CD4-positive, alpha-beta T cell (primary cell): ENCODE data around the gene ZBTB7C. TPM values are rescaled to one million over a fixed set of nuclear protein-coding genes. Genes with fewer than 3 reads are reported as not detected.

Experiments used
- ATAC-seq: fragments of 200-7000 bp; cut with Tn5 transposase; one replicate; pipeline ENCODE4 v1.10.0; 2022; ENCODE audit warnings: mild to moderate bottlenecking; ENCODE audit not compliant: poor library complexity
- CTCF ChIA-PET: fragments of 350-600 bp; sonication (Branson Sonifier 250); formaldehyde crosslinking; loops from one replicate; lab custom pipeline; 2021; ENCODE audit warnings: antibody characterized with exemption, inconsistent platforms; lab: Charles Lee
- POLR2A ChIA-PET: fragments of 350-600 bp; sonication (Branson Sonifier 250); formaldehyde crosslinking; loops from one replicate; lab custom pipeline; 2021; ENCODE audit warnings: antibody characterized with exemption, inconsistent platforms; lab: Charles Lee
- DNase-seq, 14 experiments: peaks; one replicate each; pipeline ENCODE4 v3.0.0-alpha.2; 2013 to 2020; ENCODE audit warnings: mixed read lengths in 2 of 14
- H3K27ac ChIP-seq, 2 donors: one replicate each; pipeline versions ENCODE4 v1.5.1 to v1.7.0; 2013; ENCODE audit warnings: low read length in 2 of 2, low read depth in 1 of 2, mild to moderate bottlenecking in 1 of 2
- H3K27me3 ChIP-seq, 2 experiments: 1 replicate in 1 of 2; 2 replicates in 1 of 2; pipeline versions ENCODE4 v1.6.1 to v1.7.0; 2013; ENCODE audit warnings: low read length in 2 of 2, control low read depth in 1 of 2, mild to moderate bottlenecking in 1 of 2, moderate library complexity in 1 of 2; ENCODE audit not compliant: insufficient read depth in 2 of 2, control insufficient read depth in 1 of 2
- H3K36me3 ChIP-seq: one replicate; pipeline ENCODE4 v1.6.1; 2013; ENCODE audit warnings: low read length, control low read depth; ENCODE audit not compliant: insufficient read depth
- H3K4me1 ChIP-seq: one replicate; pipeline ENCODE4 v1.6.1; 2013; ENCODE audit warnings: low read length, control low read depth; ENCODE audit not compliant: insufficient read depth
- H3K4me3 ChIP-seq: one replicate; pipeline ENCODE4 v1.5.1; 2013; ENCODE audit warnings: mild to moderate bottlenecking, low read length, moderate library complexity
- H3K9me3 ChIP-seq, 2 experiments: 1 replicate in 1 of 2; 2 replicates in 1 of 2; pipeline versions ENCODE4 v1.6.1 to v1.7.0; 2013; ENCODE audit warnings: low read length in 2 of 2, mild to moderate bottlenecking in 2 of 2, control low read depth in 1 of 2, moderate library complexity in 1 of 2; ENCODE audit not compliant: control insufficient read depth in 1 of 2, insufficient read depth in 1 of 2
- H3K27ac Mint-ChIP-seq: one replicate; pipeline ENCODE4 v1.8.0; 2020; ENCODE audit warnings: mixed read lengths
- H3K27me3 Mint-ChIP-seq: one replicate; pipeline ENCODE4 v1.8.0; 2021; ENCODE audit warnings: mixed read lengths
- H3K36me3 Mint-ChIP-seq: one replicate; pipeline ENCODE4 v1.8.0; 2021; ENCODE audit warnings: low read depth, mixed read lengths
- H3K4me1 Mint-ChIP-seq: one replicate; pipeline ENCODE4 v1.8.0; 2021; ENCODE audit warnings: low read depth, mixed read lengths
- H3K4me3 Mint-ChIP-seq: one replicate; pipeline ENCODE4 v1.8.0; 2020; ENCODE audit warnings: mild to moderate bottlenecking, mixed read lengths
- H3K9me3 Mint-ChIP-seq: one replicate; pipeline ENCODE4 v1.8.0; 2020; ENCODE audit warnings: mixed read lengths
- CTCF ChIP-seq: fragments of 200-600 bp; IDR thresholded peaks from one replicate; pipeline ENCODE4 v1.8.0; 2022; ENCODE audit warnings: antibody characterized with exemption, mild to moderate bottlenecking
- intact Hi-C, 2 experiments: fragments of 100-400 bp; cut with DNase I in 1 of 2; cut with micrococcal nuclease in 1 of 2; formaldehyde crosslinking; loops; one replicate each; pipeline versions ENCODE4 v1.15.1 to v1.9.0; 2023 to 2025; cut with DNase I, micrococcal nuclease
- total RNA-seq, 174 experiments: library from RNA in 2 of 174; stranded (reverse) in 2 of 174; gene quantifications; one replicate each; pipeline ENCODE4 v1.2.3 and lab custom pipeline; 2021 to 2026

ZBTB7C gene
- total RNA-seq, 2 experiments from 2014 or later, result not detected

GRCh38 chr18:48202350-48203260 is 206.6 kb downstream of the ZBTB7C start:
- POLR2A ChIA-PET, result no interaction called here
- H3K27me3 ChIP-seq, result peaks cover 2 to 18% of the 10 kb centered on the region in 2 experiments
- Mint-ChIP-seq H3K27me3 (peaks cover 66% of the 10 kb centered on the region), H3K27ac (no peak overlapping the region), H3K4me3 (no peak overlapping the region), H3K36me3 (no peaks in the 10 kb centered on the region), H3K9me3 (no peaks in the 10 kb centered on the region), H3K4me1 (no peaks in the 10 kb centered on the region)
- TF ChIP-seq CTCF, result no peak
- H3K4me1 ChIP-seq, result no peaks in the 10 kb centered on the region
- H3K27ac ChIP-seq, result no peak overlapping the region
- intact Hi-C loops, result no loop called here
- H3K36me3 ChIP-seq, result no peaks in the 10 kb centered on the region
- no peak overlapping the region for H3K4me3 ChIP-seq
- DNase-seq, result no peak
- CTCF ChIA-PET, result no interaction called here
- ATAC-seq, result no peak
- H3K9me3 ChIP-seq, result peaks cover 0 to 4% of the 10 kb centered on the region in 2 experiments

- DNase-seq, result no peak
- no peak overlapping the region for H3K27ac Mint-ChIP-seq
- CTCF ChIA-PET, result no interaction called here
These were observed 207.2 kb downstream of the ZBTB7C start for GRCh38 chr18:48202006-48202348.

GRCh38 chr18:48201337-48202005 is 207.7 kb downstream of the ZBTB7C start:
- intact Hi-C loops, result no loop called here
- Histone ChIP-seq H3K4me1 (no peaks in the 10 kb centered on the region), H3K36me3 (no peaks in the 10 kb centered on the region), H3K4me3 (no peak overlapping the region), H3K27me3 (peaks cover 0 to 18% of the 10 kb centered on the region in 2 experiments), H3K9me3 (peaks cover 0 to 4% of the 10 kb centered on the region in 2 experiments), H3K27ac (no peak overlapping the region)
- no peak for ATAC-seq
- Mint-ChIP-seq H3K27me3 (peaks cover 65% of the 10 kb centered on the region), H3K9me3 (no peaks in the 10 kb centered on the region), H3K4me1 (no peaks in the 10 kb centered on the region), H3K36me3 (no peaks in the 10 kb centered on the region), H3K27ac (no peak overlapping the region), H3K4me3 (no peak overlapping the region)
- DNase-seq, result no peak
- ChIA-PET POLR2A (no interaction called here), CTCF (no interaction called here)
- TF ChIP-seq CTCF, result no peak

More at GRCh38 chr18:48202006-48202348, 207.2 kb downstream of the ZBTB7C start:
- Histone ChIP-seq H3K36me3 (no peaks in the 10 kb centered on the region), H3K27me3 (peaks cover 1 to 18% of the 10 kb centered on the region in 2 experiments), H3K4me1 (no peaks in the 10 kb centered on the region), H3K9me3 (peaks cover 0 to 4% of the 10 kb centered on the region in 2 experiments), H3K4me3 (no peak overlapping the region), H3K27ac (no peak overlapping the region)
- no peak overlapping the region for H3K4me3 Mint-ChIP-seq
- no peaks in the 10 kb centered on the region for H3K36me3 Mint-ChIP-seq
- POLR2A ChIA-PET, result no interaction called here
- intact Hi-C loops, result no loop called here
- no peak for TF ChIP-seq CTCF
- H3K4me1 Mint-ChIP-seq, result no peaks in the 10 kb centered on the region
- peaks cover 65% of the 10 kb centered on the region for H3K27me3 Mint-ChIP-seq
- H3K9me3 Mint-ChIP-seq, result no peaks in the 10 kb centered on the region
- no peak for ATAC-seq
